DMS53 treated with DMSO at 0.1 percent for 48 hours (cell line): Measurements from ENCODE around the gene ADAMTSL3.

ENCODE experiments used
- DNase-seq: peaks from one replicate; lab custom pipeline; 2025; ENCODE audit not compliant: unreplicated experiment; lab: John Stamatoyannopoulos, UW

The ADAMTSL3 gene

DNA sequence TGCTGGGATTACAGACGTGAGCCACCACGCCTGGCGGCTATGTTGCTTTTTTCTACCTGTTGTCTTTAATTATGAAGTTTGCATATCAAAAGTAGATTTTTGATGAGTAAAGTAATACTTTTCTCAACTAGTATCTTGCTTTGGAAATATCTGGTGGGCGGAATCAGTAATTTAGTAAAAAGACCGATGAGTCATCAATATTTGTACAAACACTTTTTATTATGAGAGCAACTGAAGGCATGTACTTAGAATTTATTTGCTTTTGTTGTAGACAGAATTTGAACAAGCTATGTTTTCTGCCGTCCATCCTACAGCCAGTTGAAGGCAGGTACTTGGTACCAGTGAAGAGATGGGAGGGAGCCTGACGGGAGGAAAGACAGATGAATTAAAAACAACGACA is 164.7 kb downstream of the ADAMTSL3 start:
- DNase-seq = no peak

- DNase-seq = no peak
These were observed 176.5 kb downstream of the ADAMTSL3 start for GRCh38 chr15:83830381-83830780.

DNA sequence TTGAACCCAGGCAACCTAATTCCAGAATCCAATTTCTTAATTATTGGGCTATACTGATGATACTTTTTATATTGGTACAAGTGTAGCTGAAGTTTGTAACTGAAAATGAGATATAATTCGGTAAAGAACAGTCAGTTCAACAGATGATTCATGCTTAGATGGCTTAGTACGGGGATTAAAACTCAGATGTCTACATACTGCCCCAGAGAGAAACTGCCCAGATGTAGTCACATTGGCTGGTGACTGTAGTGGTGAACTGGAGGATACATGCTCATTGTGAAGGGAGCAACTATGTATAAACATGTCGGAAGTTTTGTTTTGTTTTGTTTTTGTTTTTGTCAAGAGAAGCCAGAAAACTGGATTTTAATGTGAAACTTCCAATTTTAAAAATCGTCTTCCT is 179.6 kb downstream of the ADAMTSL3 start:
- DNase-seq = no peak

GRCh38 chr15:83835479-83835878 is 181.6 kb downstream of the ADAMTSL3 start:
- no peak for DNase-seq

GRCh38 chr15:83837945-83838571 is 184.1 kb downstream of the ADAMTSL3 start:
- peak; percentile 47 for DNase-seq

DNA sequence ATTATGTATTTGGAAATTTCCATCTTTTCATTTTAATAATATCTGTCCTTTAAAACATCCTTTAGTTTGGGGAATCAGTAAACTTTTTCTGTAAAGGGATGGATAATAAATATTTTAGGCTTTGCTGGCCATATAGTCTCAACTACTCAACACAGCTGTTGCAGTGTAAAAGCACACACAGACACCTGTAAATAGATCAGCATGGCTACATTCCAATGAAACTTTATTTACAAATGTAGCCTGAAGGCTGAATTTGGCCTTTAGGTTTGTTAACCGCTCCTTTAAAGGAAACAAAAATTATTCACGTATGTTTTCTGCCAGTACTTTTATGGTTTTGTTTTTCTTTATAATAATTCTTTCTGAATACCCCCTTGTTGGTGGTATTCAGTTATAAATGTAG is 184.8 kb downstream of the ADAMTSL3 start:
- DNase-seq = no peak

DNA sequence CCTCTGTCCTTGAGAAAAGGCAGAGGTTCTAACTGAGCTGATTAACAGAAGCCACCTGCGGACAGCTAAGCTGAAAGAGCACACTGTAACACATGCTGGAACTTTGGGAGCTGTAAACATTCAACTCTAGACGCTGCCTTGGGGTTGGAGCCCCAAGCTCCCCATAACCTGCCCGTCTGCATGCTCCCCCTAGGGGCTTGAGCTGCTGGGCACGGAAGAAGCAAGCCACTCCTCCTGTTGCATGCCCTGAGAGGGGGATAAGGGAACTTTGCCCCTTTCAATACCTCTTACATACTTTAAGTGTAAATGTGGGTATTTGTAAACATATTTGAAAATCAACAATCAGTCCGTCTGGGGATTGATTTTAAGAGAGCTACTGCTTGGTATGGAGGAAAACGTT is 188.4 kb downstream of the ADAMTSL3 start:
- no peak for DNase-seq

- DNase-seq = no peak
These were observed 189.5 kb downstream of the ADAMTSL3 start for GRCh38 chr15:83843471-83843871.

DNA sequence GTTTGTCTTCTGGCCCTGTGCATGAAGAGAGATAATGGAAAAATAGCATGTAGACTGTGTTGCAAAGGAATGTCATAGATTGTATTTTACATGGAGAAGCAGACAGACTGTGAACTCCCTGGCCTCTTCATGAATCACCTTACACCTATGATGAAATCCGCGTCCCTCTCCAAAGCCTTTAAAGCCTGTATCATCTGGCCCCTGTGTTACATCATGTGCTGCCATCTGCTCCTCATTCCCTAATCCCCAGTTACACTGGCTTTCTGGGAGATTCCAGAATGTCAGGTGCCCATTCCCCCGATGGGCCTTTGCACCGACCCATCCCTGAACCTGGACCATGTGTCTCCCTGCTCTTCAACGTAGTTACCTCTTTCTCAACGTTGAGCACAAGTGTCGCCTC is 190.8 kb downstream of the ADAMTSL3 start:
- no peak for DNase-seq

GRCh38 chr15:83845230-83845629 is 191.3 kb downstream of the ADAMTSL3 start:
- no peak for DNase-seq

GRCh38 chr15:83846847-83847246 is 192.9 kb downstream of the ADAMTSL3 start:
- DNase-seq = no peak

DNA sequence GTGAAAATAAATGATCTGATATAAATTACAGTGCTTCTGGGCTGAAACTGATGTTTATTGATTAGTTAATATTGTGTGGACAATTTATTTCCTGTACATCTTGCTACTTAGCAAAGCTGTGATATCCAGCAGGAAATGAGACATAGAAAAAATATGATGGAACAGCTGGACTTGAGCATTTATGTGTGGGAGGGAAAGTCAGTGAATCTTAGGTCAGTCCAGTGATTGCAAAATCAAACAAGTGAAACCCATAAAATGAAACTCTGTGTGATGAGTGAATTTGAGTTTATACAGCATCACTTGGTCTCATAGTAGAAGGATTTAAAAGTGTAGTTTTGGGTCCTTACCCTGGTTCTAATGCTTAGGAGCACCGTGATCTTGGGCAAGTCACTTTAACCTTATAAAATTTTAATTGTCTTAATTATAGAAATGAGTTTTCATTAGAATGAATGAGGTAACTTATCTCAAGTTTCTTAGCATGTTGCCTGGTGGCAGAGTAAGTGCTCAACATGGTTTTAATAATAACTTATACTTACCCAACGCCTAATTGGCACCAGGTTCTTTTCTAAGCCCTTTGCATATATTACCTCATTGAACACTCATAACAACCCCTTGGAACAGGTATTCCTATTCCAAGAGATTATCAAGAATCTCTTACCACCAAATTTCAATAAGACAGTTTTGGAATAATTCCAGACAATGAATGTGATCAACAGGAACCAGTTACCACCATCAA is 194.6 kb downstream of the ADAMTSL3 start:
- DNase-seq = no peak

- DNase-seq = no peak
These were observed 196.1 kb downstream of the ADAMTSL3 start for GRCh38 chr15:83850015-83850414.

- DNase-seq = no peak
These were observed 196.8 kb downstream of the ADAMTSL3 start for GRCh38 chr15:83850501-83851245.

GRCh38 chr15:83853232-83853631 is 199.3 kb downstream of the ADAMTSL3 start:
- DNase-seq = no peak

- DNase-seq = peak; percentile 49
These were observed 200.4 kb downstream of the ADAMTSL3 start for GRCh38 chr15:83854321-83854720.

GRCh38 chr15:83854950-83855707 is 201.2 kb downstream of the ADAMTSL3 start:
- DNase-seq = no peak

DNA sequence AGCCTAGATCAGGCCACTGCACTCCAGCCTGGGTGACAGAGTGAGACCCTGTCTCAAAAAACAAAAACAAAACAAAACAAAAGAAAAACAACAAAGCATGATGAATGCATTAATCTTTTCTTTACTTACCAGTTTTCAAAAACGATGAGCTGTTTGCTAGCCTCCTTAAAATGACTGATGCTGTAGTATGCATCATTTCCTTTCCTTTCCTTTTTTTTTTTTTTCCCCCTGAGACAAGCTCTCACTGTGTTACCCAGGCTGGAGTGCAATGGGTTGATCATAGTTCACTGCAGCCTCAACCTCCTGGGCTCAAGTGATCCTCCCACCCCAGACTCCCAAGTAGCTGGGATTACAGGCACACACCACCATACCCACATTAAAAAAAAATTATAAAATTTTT is 202.0 kb downstream of the ADAMTSL3 start:
- DNase-seq = no peak

GRCh38 chr15:83858820-83859505 is 205.0 kb downstream of the ADAMTSL3 start:
- DNase-seq = no peak

- DNase-seq = no peak
These were observed 212.8 kb downstream of the ADAMTSL3 start for GRCh38 chr15:83866692-83867091.

DNA sequence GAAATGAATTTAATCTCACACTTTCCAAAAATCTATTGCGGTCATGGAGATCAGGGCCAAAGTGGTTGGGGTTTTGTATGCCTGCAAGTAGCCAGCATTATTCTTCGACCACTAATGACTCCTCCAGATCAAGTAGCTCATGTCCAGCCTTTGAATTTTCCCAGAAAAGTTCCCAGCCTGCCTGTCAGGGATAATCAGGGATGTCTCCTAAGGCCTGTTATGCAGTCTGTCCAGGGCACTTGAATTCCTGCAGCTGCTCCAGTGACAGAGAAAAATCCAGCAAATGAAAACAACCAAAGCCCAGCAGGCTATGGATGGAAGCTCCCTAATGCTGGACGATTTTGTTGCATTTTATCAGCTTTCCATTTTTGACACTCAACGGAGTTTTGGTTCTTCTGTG is 215.4 kb downstream of the ADAMTSL3 start:
- no peak for DNase-seq
